HepG2 (cell line): Measurements from ENCODE around the gene C2. TPM values are rescaled to one million over a fixed set of nuclear protein-coding genes. Genes with fewer than 3 reads are reported as not detected.

Experiments
- ARNT ChIP-seq: fragments of 450-650 bp; IDR thresholded peaks from 2 replicates; pipeline ENCODE4 v1.6.1; 2017
- ARNT2 ChIP-seq: sonication (generic); formaldehyde crosslinking; IDR thresholded peaks from 2 replicates; pipeline ENCODE4 v1.8.0; 2022; ENCODE audit warnings: mild to moderate bottlenecking, low read depth, missing genetic modification reagents, moderate library complexity
- ATM ChIP-seq: fragments of 450-650 bp; IDR thresholded peaks from 2 replicates; pipeline ENCODE4 v1.7.1; 2017; ENCODE audit warnings: mild to moderate bottlenecking, borderline replicate concordance
- FOXJ3 ChIP-seq: sonication (generic); formaldehyde crosslinking; IDR thresholded peaks from 2 replicates; pipeline ENCODE4 v1.4.0; 2020; ENCODE audit warnings: missing genetic modification reagents, mild to moderate bottlenecking, borderline replicate concordance
- GATAD2A ChIP-seq: IDR thresholded peaks from 2 replicates; pipeline ENCODE4 v1.6.1; 2016
- HNRNPUL1 ChIP-seq: fragments of 200-400 bp; formaldehyde crosslinking; IDR thresholded peaks from 2 replicates; pipeline ENCODE4 v1.6.1; 2017; ENCODE audit warnings: low read depth, mild to moderate bottlenecking, low read length, moderate library complexity
- MBD4 ChIP-seq: IDR thresholded peaks from 2 replicates; pipeline ENCODE4 v1.6.1; 2012; ENCODE audit warnings: low read length, inconsistent platforms, borderline replicate concordance
- PAWR ChIP-seq: sonication (generic); formaldehyde crosslinking; IDR thresholded peaks from 2 replicates; pipeline ENCODE4 v1.4.0; 2020; ENCODE audit warnings: missing genetic modification reagents, mild to moderate bottlenecking, borderline replicate concordance
- PHF21A ChIP-seq: sonication (generic); formaldehyde crosslinking; IDR thresholded peaks from 2 replicates; pipeline ENCODE4 v1.5.0; 2020; ENCODE audit warnings: mild to moderate bottlenecking, missing genetic modification reagents
- SP2 ChIP-seq: sonication (generic); formaldehyde crosslinking; IDR thresholded peaks from 2 replicates; pipeline ENCODE4 v1.5.1; 2020; ENCODE audit warnings: mild to moderate bottlenecking, missing genetic modification reagents
- STAG1 ChIP-seq: sonication (generic); formaldehyde crosslinking; IDR thresholded peaks from 2 replicates; pipeline ENCODE4 v1.4.0; 2020; ENCODE audit warnings: missing genetic modification reagents
- SUZ12 ChIP-seq: fragments of 150-350 bp; IDR thresholded peaks from 2 replicates; pipeline ENCODE4 v1.6.1; 2014; ENCODE audit warnings: low read depth, low read length
- TARDBP ChIP-seq: sonication (generic); formaldehyde crosslinking; IDR thresholded peaks from 2 replicates; pipeline ENCODE4 v1.8.0; 2022; ENCODE audit warnings: mild to moderate bottlenecking, missing genetic modification reagents
- TEAD2 ChIP-seq: sonication (generic); formaldehyde crosslinking; IDR thresholded peaks from 2 replicates; pipeline ENCODE4 v1.9.0; 2021; ENCODE audit warnings: missing genetic modification reagents
- ZFP41 ChIP-seq: sonication (generic); formaldehyde crosslinking; IDR thresholded peaks from 2 replicates; pipeline ENCODE4 v1.4.0; 2020; ENCODE audit warnings: mild to moderate bottlenecking, missing genetic modification reagents, borderline replicate concordance
- ZNF143 ChIP-seq: sonication (generic); formaldehyde crosslinking; IDR thresholded peaks from 2 replicates; pipeline ENCODE4 v1.4.0; 2020; ENCODE audit warnings: missing genetic modification reagents
- ZNF329 ChIP-seq: sonication (generic); formaldehyde crosslinking; IDR thresholded peaks from 2 replicates; pipeline ENCODE4 v1.9.0; 2021; ENCODE audit warnings: low read depth, mild to moderate bottlenecking, missing genetic modification reagents
- ZNF414 ChIP-seq: sonication (generic); formaldehyde crosslinking; IDR thresholded peaks from 2 replicates; pipeline ENCODE4 v1.5.0; 2020; ENCODE audit warnings: missing genetic modification reagents
- ZNF546 ChIP-seq: sonication (generic); formaldehyde crosslinking; conservative IDR thresholded peaks from 2 replicates; pipeline ENCODE4 v1.8.1; 2023; ENCODE audit warnings: mild to moderate bottlenecking, missing genetic modification reagents
- ZNF547 ChIP-seq: sonication (generic); formaldehyde crosslinking; IDR thresholded peaks from 2 replicates; pipeline ENCODE4 v1.5.1; 2020; ENCODE audit warnings: mild to moderate bottlenecking, missing genetic modification reagents
- ZNF589 ChIP-seq: sonication (generic); formaldehyde crosslinking; conservative IDR thresholded peaks from 2 replicates; pipeline ENCODE4 v1.8.0; 2022; ENCODE audit warnings: mild to moderate bottlenecking, moderate library complexity, missing genetic modification reagents
- ZNF644 ChIP-seq: IDR thresholded peaks from 2 replicates; pipeline ENCODE4 v1.6.1; 2016; ENCODE audit warnings: low read depth
- ZNF674 ChIP-seq: sonication (generic); formaldehyde crosslinking; IDR thresholded peaks from 2 replicates; pipeline ENCODE4 v1.5.0; 2020; ENCODE audit warnings: low read depth, mild to moderate bottlenecking, missing genetic modification reagents
- ZNF678 ChIP-seq: sonication (generic); formaldehyde crosslinking; IDR thresholded peaks from 2 replicates; pipeline ENCODE4 v1.4.0; 2020; ENCODE audit warnings: mild to moderate bottlenecking, missing genetic modification reagents
- ZNF772 ChIP-seq: sonication (generic); formaldehyde crosslinking; IDR thresholded peaks from 2 replicates; pipeline ENCODE4 v1.5.0; 2020; ENCODE audit warnings: mild to moderate bottlenecking, missing genetic modification reagents
- ZNF83 ChIP-seq: sonication (generic); formaldehyde crosslinking; IDR thresholded peaks from 2 replicates; pipeline ENCODE4 v1.4.0; 2020; ENCODE audit warnings: missing genetic modification reagents, mild to moderate bottlenecking, borderline replicate concordance
- polyA plus RNA-seq, 8 experiments: library from polyadenylated mRNA; depleted of rRNA in 3 of 8; stranded (reverse) in 7 of 8; unstranded in 1 of 8; fragments of >200 nt; fragmentation: Illumina TruSeq in 4 of 8; extraction: Trizol in 4 of 8; gene quantifications; 2 replicates each; pipeline versions ENCODE4 v1.2.1 to v1.2.3, GENCODE V29; 2011 to 2016; ENCODE audit warnings: low read depth in 4 of 8, missing spikeins in 1 of 8, mixed read lengths in 1 of 8; ENCODE audit not compliant: insufficient read depth in 1 of 8
- total RNA-seq, 5 experiments: library from RNA; depleted of rRNA; stranded (reverse); fragments of >200 nt; fragmentation: Illumina TruSeq; extraction: Trizol; gene quantifications; 2 replicates each; pipeline ENCODE4 v1.2.3, GENCODE V29; 2016; ENCODE audit warnings: low read depth in 1 of 5
- TF ChIP-seq, protein P1 (sequence below), 2 experiments: IDR thresholded peaks; 2 replicates each; pipeline ENCODE4 v1.6.1; 2011 to 2012; ENCODE audit warnings: low read length in 2 of 2, borderline replicate concordance in 1 of 2, low read depth in 1 of 2, mild to moderate bottlenecking in 1 of 2, moderate library complexity in 1 of 2
- TF ChIP-seq, protein P2 (sequence below): sonication (generic); formaldehyde crosslinking; IDR thresholded peaks from 2 replicates; pipeline ENCODE4 v1.4.0; 2020; ENCODE audit warnings: missing genetic modification reagents, borderline replicate concordance

The C2 gene
- total and polyA plus RNA-seq, 2 of the 13 experiments (the other 11 are each of a cell fraction or from before 2014, with no cell fraction given), result 165 to 307 TPM

GRCh38 chr6:31952140-31952805 lies 24.8 kb downstream of the C2 start (continued):
- TF ChIP-seq ZNF772 (CRISPR knock-in tag) (0 out of 2 replicates have a peak, but pooled peaks have one; percentile 41), ZNF414 (no peak; the same call in 1 of the 2 replicates), GATAD2A (CRISPR knock-in tag) (peak; percentile 71), ATM (no peak), TEAD2 (CRISPR knock-in tag) (no peak), TARDBP (CRISPR knock-in tag) (0 out of 2 replicates have a peak, but pooled peaks have one; percentile 57), ZNF678 (no peak), ARNT (no peak), ZNF329 (CRISPR knock-in tag) (no peak), ZNF589 (CRISPR knock-in tag) (no peak), HNRNPUL1 (no peak), ZFP41 (CRISPR knock-in tag) (no peak), PAWR (CRISPR knock-in tag) (no peak), FOXJ3 (no peak), STAG1 (CRISPR knock-in tag) (peak; percentile 88), ARNT2 (CRISPR knock-in tag) (no peak), MBD4 (no peak; the same call in 1 of the 2 replicates), ZNF546 (CRISPR knock-in tag) (no peak), ZNF143 (no peak), SUZ12 (no peak), ZNF547 (CRISPR knock-in tag) (no peak), ZNF83 (CRISPR knock-in tag) (no peak), PHF21A (CRISPR knock-in tag) (no peak), ZNF674 (CRISPR knock-in tag) (no peak), SP2 (CRISPR knock-in tag) (no peak), ZNF644 (CRISPR knock-in tag) (no peak)
- TF ChIP-seq, protein P1, sequence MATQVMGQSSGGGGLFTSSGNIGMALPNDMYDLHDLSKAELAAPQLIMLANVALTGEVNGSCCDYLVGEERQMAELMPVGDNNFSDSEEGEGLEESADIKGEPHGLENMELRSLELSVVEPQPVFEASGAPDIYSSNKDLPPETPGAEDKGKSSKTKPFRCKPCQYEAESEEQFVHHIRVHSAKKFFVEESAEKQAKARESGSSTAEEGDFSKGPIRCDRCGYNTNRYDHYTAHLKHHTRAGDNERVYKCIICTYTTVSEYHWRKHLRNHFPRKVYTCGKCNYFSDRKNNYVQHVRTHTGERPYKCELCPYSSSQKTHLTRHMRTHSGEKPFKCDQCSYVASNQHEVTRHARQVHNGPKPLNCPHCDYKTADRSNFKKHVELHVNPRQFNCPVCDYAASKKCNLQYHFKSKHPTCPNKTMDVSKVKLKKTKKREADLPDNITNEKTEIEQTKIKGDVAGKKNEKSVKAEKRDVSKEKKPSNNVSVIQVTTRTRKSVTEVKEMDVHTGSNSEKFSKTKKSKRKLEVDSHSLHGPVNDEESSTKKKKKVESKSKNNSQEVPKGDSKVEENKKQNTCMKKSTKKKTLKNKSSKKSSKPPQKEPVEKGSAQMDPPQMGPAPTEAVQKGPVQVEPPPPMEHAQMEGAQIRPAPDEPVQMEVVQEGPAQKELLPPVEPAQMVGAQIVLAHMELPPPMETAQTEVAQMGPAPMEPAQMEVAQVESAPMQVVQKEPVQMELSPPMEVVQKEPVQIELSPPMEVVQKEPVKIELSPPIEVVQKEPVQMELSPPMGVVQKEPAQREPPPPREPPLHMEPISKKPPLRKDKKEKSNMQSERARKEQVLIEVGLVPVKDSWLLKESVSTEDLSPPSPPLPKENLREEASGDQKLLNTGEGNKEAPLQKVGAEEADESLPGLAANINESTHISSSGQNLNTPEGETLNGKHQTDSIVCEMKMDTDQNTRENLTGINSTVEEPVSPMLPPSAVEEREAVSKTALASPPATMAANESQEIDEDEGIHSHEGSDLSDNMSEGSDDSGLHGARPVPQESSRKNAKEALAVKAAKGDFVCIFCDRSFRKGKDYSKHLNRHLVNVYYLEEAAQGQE (IDR thresholded peaks at IDR 0.05; ENCODE audit: borderline replicate concordance in 1 of 2, low read depth in 1 of 2, low read length in 2 of 2), result no peak
- TF ChIP-seq, protein P2, sequence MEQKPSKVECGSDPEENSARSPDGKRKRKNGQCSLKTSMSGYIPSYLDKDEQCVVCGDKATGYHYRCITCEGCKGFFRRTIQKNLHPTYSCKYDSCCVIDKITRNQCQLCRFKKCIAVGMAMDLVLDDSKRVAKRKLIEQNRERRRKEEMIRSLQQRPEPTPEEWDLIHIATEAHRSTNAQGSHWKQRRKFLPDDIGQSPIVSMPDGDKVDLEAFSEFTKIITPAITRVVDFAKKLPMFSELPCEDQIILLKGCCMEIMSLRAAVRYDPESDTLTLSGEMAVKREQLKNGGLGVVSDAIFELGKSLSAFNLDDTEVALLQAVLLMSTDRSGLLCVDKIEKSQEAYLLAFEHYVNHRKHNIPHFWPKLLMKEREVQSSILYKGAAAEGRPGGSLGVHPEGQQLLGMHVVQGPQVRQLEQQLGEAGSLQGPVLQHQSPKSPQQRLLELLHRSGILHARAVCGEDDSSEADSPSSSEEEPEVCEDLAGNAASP, result 0 out of 2 replicates have a peak, but pooled peaks have one; percentile 16
